ENCODE data around the gene CERS6. TPM values are rescaled to one million over a fixed set of nuclear protein-coding genes. Genes with fewer than 3 reads are reported as not detected.
"Not testable (repeated sequence)": the region's sequence is repeated elsewhere in the genome, so short reads cannot be mapped to it uniquely, and the experiment has no call there.

The CERS6 gene
- total and polyA plus RNA-seq, 3 experiments from 2014 or later, result 3.6 to 7.8 (median 7.7) TPM

DNA sequence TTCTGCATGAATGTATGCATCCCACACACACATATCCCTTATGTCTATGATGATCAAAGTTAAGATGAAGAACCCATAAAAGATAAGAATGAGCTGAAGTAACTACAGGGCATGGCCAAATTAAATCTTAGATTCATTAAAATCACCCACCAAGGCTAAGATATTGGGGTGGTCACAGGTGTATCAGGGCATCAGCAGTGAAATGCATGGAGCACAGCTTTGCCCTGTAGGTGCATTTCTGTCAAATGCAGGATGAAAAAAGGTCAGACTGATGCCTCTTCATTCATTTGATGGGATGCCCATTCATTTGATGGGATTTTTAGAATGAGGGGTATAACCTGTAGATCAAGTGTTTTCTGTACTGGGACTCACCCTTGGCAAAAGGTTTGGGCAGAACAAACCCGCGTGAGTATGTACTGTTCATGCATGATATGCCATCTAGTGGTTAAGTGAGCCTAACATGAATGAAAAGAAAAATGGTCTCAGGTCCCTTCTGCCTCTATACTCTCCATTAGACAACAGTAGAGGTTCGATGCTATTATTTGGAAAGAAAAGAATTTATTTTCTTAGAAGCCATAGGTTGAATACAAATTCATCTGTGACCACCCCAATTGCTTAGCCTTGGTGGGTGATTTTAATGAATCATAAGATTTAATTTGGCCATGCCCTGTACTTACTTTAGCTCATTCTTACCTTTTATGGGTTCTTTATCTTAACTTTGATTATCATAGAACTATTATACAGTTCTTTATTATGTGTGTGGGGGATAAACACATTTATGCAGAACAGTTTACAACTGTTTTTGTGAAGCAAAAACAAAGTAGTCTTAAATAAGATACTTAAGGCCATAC lies 303.1 kb downstream of the CERS6 start:
- no peak overlapping the region for H3K4me3 Mint-ChIP-seq

DNA sequence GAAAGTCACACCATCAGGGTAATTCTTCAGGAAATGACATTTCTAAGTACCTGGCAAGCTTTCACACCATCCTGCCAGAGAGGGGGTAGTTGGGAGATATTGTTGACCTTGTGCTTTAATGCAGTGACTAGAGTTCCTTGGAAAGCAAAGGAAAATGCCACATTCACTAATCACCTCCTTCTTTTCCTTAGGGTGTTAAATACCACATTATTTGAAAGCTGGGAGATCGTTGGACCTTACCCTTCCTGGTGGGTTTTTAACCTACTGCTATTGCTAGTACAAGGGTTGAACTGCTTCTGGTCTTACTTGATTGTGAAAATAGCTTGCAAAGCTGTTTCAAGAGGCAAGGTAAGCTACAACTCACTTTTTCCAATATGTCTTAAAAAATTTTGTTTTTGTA lies 309.3 kb downstream of the CERS6 start:
- Mint-ChIP-seq H3K27me3 (no peaks in the 10 kb centered on the region), H3K36me3 (peaks cover 0 to 11% (median 10%) of the 10 kb centered on the region in 3 donors), H3K9me3 (no peaks in the 10 kb centered on the region), H3K4me1 (no peaks in the 10 kb centered on the region), H3K27ac (no peak overlapping the region), H3K4me3 (no peak overlapping the region)
- Histone ChIP-seq H3K27me3 (ENCODE audit: insufficient read depth, low read length, poor library complexity, severe bottlenecking) (no peaks in the 10 kb centered on the region), H3K4me3 (ENCODE audit: low read length) (no peak overlapping the region), H3K36me3 (ENCODE audit: insufficient read depth, low read length) (no peaks in the 10 kb centered on the region), H3K9me3 (ENCODE audit: low read length) (no peaks in the 10 kb centered on the region), H3K27ac (ENCODE audit: low read depth, low read length) (no peak overlapping the region), H3K4me1 (ENCODE audit: insufficient read depth, low read length) (no peaks in the 10 kb centered on the region)
- DNase-seq, result no peak
- POLR2A ChIA-PET, result no interaction called here
- CTCF ChIA-PET, result no interaction called here

More for the DNA sequence above, 303.1 kb downstream of the CERS6 start:
- peak in 2 of 5 donors; percentile 38 to 43 for DNase-seq
- H3K36me3 Mint-ChIP-seq, result no peaks in the 10 kb centered on the region
- Histone ChIP-seq H3K36me3 (ENCODE audit: insufficient read depth, low read length) (no peaks in the 10 kb centered on the region), H3K4me1 (ENCODE audit: insufficient read depth, low read length) (peaks cover 45% of the 10 kb centered on the region), H3K9me3 (ENCODE audit: low read length) (no peaks in the 10 kb centered on the region), H3K27ac (ENCODE audit: low read depth, low read length) (no peak overlapping the region), H3K27me3 (ENCODE audit: insufficient read depth, low read length, poor library complexity, severe bottlenecking) (no peaks in the 10 kb centered on the region), H3K4me3 (ENCODE audit: low read length) (no peak overlapping the region)
- H3K27ac Mint-ChIP-seq, result peak overlapping the region in 1 of 8 donors; percentile 2
- H3K4me1 Mint-ChIP-seq, result peaks cover 46 to 50% (median 49%) of the 10 kb centered on the region in 3 donors
- no peaks in the 10 kb centered on the region for H3K27me3 Mint-ChIP-seq
- CTCF ChIA-PET, result interaction anchor here (0.7 to 2.6 kb wide), 3 partner anchors 9 to 415 kb away, joined by 3 to 20 read pairs (median 3); no protein-coding TSS in a partner anchor
- no peaks in the 10 kb centered on the region for H3K9me3 Mint-ChIP-seq
- POLR2A ChIA-PET, result no interaction called here

DNA sequence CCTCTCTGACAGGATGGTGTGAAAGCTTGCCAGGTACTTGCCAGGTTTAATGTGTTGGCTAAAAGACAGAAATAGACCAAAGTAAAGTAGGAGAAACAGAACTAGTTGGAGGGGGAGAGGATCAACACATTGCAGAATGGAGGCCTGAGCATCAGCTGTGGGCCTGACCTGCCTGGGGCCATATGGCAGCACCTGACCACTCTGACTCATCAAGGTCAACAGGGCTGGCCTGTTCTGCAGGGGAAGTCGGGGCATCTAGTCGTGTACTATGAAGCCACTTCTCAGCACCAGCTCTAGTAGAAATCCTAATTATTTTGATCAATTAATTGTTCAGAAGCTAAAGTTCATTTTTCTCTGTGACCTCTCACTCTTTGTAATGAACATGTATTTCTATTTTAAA lies 310.5 kb downstream of the CERS6 start:
- CTCF ChIA-PET, result interaction anchor here (1.2 kb wide), 1 partner anchor 9 kb away, joined by 4 read pairs; no protein-coding TSS in a partner anchor
- H3K36me3 ChIP-seq (ENCODE audit: insufficient read depth, low read length), result no peaks in the 10 kb centered on the region
- no peak overlapping the region for H3K27ac ChIP-seq (ENCODE audit: low read depth, low read length)
- no peaks in the 10 kb centered on the region for H3K27me3 ChIP-seq (ENCODE audit: insufficient read depth, low read length, poor library complexity, severe bottlenecking)
- no peaks in the 10 kb centered on the region for H3K9me3 ChIP-seq (ENCODE audit: low read length)
- no peak overlapping the region for H3K4me3 Mint-ChIP-seq
- H3K36me3 Mint-ChIP-seq, result peaks cover 0 to 11% (median 10%) of the 10 kb centered on the region in 3 donors
- H3K4me1 Mint-ChIP-seq, result no peaks in the 10 kb centered on the region
- no peaks in the 10 kb centered on the region for H3K27me3 Mint-ChIP-seq
- DNase-seq, result no peak
- H3K9me3 Mint-ChIP-seq, result no peaks in the 10 kb centered on the region
- H3K4me1 ChIP-seq (ENCODE audit: insufficient read depth, low read length), result no peaks in the 10 kb centered on the region
- POLR2A ChIA-PET, result no interaction called here
- H3K4me3 ChIP-seq (ENCODE audit: low read length), result no peak overlapping the region
- H3K27ac Mint-ChIP-seq, result no peak overlapping the region

DNA sequence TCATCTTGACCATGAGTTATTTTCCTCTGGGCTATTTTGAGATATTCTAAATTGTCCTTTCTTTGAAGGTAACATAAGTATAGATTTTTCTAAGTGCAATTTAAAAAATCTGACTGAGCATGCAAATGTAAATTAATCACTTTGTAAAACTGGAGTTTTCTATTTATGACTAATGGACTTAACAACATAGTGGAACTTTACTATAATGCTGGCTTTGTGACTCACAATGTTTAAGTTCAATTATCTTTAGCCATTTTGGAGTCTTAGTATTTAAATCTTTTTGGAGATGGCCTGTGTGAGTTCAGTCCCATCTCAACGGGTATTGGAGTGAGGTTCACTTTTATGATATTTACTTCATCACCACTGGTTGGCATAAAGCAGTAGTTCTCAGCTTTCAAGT lies 311.2 kb downstream of the CERS6 start:
- POLR2A ChIA-PET, result no interaction called here
- CTCF ChIA-PET, result interaction anchor here (1.2 kb wide), 1 partner anchor 9 kb away, joined by 4 read pairs; no protein-coding TSS in a partner anchor

DNA sequence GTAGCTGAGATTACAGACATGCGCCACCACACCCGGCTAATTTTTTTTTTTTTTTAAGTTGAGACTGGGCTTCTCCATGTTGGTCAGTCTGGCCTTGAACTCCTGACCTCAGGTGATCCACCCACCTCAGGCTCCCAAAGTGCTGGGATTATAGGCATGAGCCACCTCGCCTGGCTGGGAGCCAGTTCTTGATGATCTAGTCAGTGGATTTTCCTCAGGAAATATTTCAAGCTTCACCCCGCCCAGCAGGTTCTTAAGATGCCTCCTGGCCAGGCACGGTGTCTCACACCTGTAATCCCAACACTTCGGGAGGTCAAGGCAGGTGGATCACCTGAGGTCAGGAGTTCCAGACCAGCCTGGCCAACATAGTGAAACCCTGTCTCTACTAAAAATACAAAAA lies 312.3 kb downstream of the CERS6 start:
- H3K27me3 Mint-ChIP-seq; H3K4me3 ChIP-seq (ENCODE audit: low read length); H3K4me1 ChIP-seq (ENCODE audit: insufficient read depth, low read length); H3K9me3 ChIP-seq (ENCODE audit: low read length); H3K4me3 Mint-ChIP-seq; H3K27ac ChIP-seq (ENCODE audit: low read depth, low read length); CTCF ChIA-PET; H3K9me3 Mint-ChIP-seq; H3K27ac Mint-ChIP-seq; H3K36me3 ChIP-seq (ENCODE audit: insufficient read depth, low read length); POLR2A ChIA-PET; H3K27me3 ChIP-seq (ENCODE audit: insufficient read depth, low read length, poor library complexity, severe bottlenecking); DNase-seq; H3K4me1 Mint-ChIP-seq: not testable (repeated sequence)
- H3K36me3 Mint-ChIP-seq, result peaks cover 0 to 14% (median 10%) of the 10 kb centered on the region in 3 donors

More for the DNA sequence above, 311.2 kb downstream of the CERS6 start:
- Mint-ChIP-seq H3K4me3 (no peak overlapping the region), H3K36me3 (peaks cover 0 to 11% (median 10%) of the 10 kb centered on the region in 3 donors), H3K27me3 (no peaks in the 10 kb centered on the region), H3K4me1 (no peaks in the 10 kb centered on the region), H3K9me3 (no peaks in the 10 kb centered on the region), H3K27ac (peak overlapping the region in 1 of 8 donors; percentile 49)
- Histone ChIP-seq H3K4me1 (ENCODE audit: insufficient read depth, low read length) (no peaks in the 10 kb centered on the region), H3K9me3 (ENCODE audit: low read length) (no peaks in the 10 kb centered on the region), H3K27me3 (ENCODE audit: insufficient read depth, low read length, poor library complexity, severe bottlenecking) (no peaks in the 10 kb centered on the region), H3K4me3 (ENCODE audit: low read length) (no peak overlapping the region), H3K36me3 (ENCODE audit: insufficient read depth, low read length) (no peaks in the 10 kb centered on the region), H3K27ac (ENCODE audit: low read depth, low read length) (no peak overlapping the region)
- DNase-seq, result no peak

DNA sequence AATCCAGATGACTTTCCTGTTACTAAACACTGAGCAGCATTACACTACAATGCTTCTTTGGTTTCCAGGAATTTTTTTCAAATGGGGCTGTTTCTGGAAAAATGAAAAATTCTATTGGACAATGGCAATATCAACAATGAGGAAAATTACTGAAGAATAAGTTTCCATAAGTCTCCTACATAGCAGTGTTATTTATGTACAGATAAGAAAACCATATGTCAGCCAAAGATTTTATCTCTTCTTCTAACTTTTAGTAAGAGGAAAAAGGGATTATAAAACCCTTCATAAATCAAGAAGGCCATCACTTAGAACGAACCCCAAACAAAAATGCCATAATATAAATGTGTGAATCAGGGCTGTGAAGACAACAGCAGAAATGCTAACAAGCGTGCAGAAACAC lies 314.7 kb downstream of the CERS6 start:
- Histone ChIP-seq H3K27me3 (ENCODE audit: insufficient read depth, low read length, poor library complexity, severe bottlenecking) (no peaks in the 10 kb centered on the region), H3K4me3 (ENCODE audit: low read length) (no peak overlapping the region), H3K27ac (ENCODE audit: low read depth, low read length) (no peak overlapping the region), H3K4me1 (ENCODE audit: insufficient read depth, low read length) (no peaks in the 10 kb centered on the region), H3K36me3 (ENCODE audit: insufficient read depth, low read length) (no peaks in the 10 kb centered on the region), H3K9me3 (ENCODE audit: low read length) (no peaks in the 10 kb centered on the region)
- CTCF ChIA-PET, result no interaction called here
- Mint-ChIP-seq H3K36me3 (peaks cover 0 to 27% (median 14%) of the 10 kb centered on the region in 3 donors), H3K4me3 (no peak overlapping the region), H3K27me3 (no peaks in the 10 kb centered on the region), H3K9me3 (peaks cover 0 to 3% (median 0%) of the 10 kb centered on the region in 5 donors), H3K27ac (no peak overlapping the region), H3K4me1 (no peaks in the 10 kb centered on the region)
- no peak for DNase-seq
- POLR2A ChIA-PET, result no interaction called here

DNA sequence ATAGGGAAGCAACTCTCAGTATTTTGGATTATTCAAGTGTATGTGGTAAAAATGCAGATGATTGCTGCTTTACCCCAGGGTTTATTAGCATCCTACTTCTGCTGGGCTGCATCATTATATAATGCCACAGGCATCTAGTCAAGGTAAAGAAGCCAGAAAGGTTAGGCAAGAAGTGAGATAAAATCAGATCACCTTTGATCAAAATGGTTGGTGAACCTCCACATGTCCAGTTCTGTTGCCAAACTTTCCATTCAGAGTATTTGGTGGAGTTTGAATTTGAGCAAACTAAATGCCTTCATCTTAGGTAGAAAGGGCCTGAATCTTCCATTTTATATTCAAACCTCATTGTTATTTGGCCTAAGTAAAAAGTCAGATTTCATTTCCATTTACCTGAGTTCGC lies 316.6 kb downstream of the CERS6 start:
- no peaks in the 10 kb centered on the region for H3K27me3 Mint-ChIP-seq
- Histone ChIP-seq H3K27ac (ENCODE audit: low read depth, low read length) (peak overlapping the region; percentile 40), H3K4me1 (ENCODE audit: insufficient read depth, low read length) (no peaks in the 10 kb centered on the region), H3K4me3 (ENCODE audit: low read length) (no peak overlapping the region), H3K27me3 (ENCODE audit: insufficient read depth, low read length, poor library complexity, severe bottlenecking) (no peaks in the 10 kb centered on the region), H3K9me3 (ENCODE audit: low read length) (no peaks in the 10 kb centered on the region), H3K36me3 (ENCODE audit: insufficient read depth, low read length) (no peaks in the 10 kb centered on the region)
- CTCF ChIA-PET, result no interaction called here
- POLR2A ChIA-PET, result no interaction called here
- H3K36me3 Mint-ChIP-seq, result peaks cover 0 to 32% (median 10%) of the 10 kb centered on the region in 3 donors
- peaks cover 0 to 3% (median 0%) of the 10 kb centered on the region in 5 donors for H3K9me3 Mint-ChIP-seq
- no peak overlapping the region for H3K4me3 Mint-ChIP-seq
- H3K27ac Mint-ChIP-seq, result no peak overlapping the region
- DNase-seq, result no peak
- no peaks in the 10 kb centered on the region for H3K4me1 Mint-ChIP-seq

DNA sequence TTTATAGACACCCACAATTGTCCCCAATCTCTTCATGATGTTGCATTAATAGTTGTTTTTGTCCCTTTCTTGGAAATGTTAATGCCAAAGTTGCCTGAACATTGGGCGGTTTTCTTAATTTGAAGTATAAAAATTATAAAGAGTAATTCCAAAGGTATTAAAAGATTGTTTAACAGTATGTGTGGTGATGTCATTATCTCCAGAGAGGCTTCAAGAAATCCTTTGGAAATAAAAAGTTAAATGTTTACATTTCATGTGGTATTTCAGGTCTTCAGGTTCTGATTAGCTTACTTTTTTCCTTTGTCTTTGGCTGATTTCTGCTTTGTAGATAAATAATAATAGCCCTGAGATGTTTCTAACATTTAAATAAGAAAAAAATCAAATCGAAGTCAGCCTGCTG lies 317.1 kb downstream of the CERS6 start:
- Histone ChIP-seq H3K36me3 (ENCODE audit: insufficient read depth, low read length) (no peaks in the 10 kb centered on the region), H3K27ac (ENCODE audit: low read depth, low read length) (peak overlapping the region; percentile 40), H3K4me1 (ENCODE audit: insufficient read depth, low read length) (no peaks in the 10 kb centered on the region), H3K4me3 (ENCODE audit: low read length) (no peak overlapping the region), H3K27me3 (ENCODE audit: insufficient read depth, low read length, poor library complexity, severe bottlenecking) (no peaks in the 10 kb centered on the region), H3K9me3 (ENCODE audit: low read length) (no peaks in the 10 kb centered on the region)
- Mint-ChIP-seq H3K9me3 (peaks cover 0 to 3% (median 0%) of the 10 kb centered on the region in 5 donors), H3K27ac (no peak overlapping the region), H3K4me1 (no peaks in the 10 kb centered on the region), H3K36me3 (peaks cover 0 to 32% (median 10%) of the 10 kb centered on the region in 3 donors), H3K27me3 (no peaks in the 10 kb centered on the region), H3K4me3 (no peak overlapping the region)
- DNase-seq, result no peak
- POLR2A ChIA-PET, result no interaction called here
- CTCF ChIA-PET, result no interaction called here
